GM12873 (cell line): ENCODE results near the gene KAT8.
A peak's percentile ranks its signal among the peaks of the same experiment; 100 is the strongest.

ENCODE experiments used
- CTCF ChIP-seq: IDR thresholded peaks from 2 replicates; pipeline ENCODE4 v1.5.1; 2012; ENCODE audit warnings: low read depth, mild to moderate bottlenecking, moderate library complexity, low read length, control low read depth; ENCODE audit not compliant: insufficient read depth; ENCODE audit errors: missing control alignments

The KAT8 gene

GRCh38 chr16:31105677-31106213 is 11.7 kb upstream of the KAT8 start:
- peak; percentile 82 for TF ChIP-seq CTCF

DNA sequence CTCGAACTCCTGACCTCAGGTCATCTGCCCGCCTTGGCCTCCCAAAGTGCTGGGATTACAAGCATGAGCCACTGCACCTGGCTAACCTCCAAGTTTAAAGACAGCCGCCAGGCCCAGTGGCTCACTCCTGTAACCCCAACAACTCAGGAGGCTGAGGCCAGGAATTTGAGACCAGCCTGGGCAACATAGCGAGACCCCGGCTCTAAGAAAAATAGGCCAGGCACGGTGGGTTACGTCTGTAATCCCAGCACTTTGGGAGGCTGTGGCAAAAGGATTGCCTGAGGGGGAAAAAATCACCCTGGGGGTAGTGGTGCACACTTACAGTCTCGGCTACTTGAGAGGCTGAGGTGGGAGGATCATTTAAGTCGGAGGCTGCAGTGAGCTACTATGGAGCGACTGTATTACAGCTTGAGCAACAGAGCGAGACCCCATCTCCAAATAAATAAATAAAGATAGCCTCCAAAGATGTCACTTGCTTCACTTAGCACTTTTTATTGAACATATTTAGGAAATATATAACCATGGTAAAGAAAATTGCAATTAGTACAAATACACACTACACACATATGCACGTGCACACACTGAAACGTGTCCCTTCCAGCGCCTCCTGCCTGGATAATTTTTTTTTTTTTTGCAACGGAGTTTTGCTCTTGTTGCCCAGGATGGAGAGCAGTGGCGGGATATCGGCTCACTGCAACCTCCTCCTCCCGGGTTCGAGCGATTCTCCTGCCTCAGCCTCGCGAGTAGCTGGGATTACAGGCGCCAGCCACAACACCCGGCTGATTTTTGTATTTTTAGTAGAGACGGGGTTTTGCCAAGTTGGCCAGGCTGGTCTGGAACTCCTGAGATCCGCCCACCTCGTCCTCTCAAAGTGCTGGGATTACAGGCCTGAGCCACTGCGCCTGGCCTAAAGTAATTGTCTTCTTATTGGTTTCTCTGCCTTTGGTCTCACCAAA is 10.7 kb upstream of the KAT8 start:
- TF ChIP-seq CTCF: no peak

DNA sequence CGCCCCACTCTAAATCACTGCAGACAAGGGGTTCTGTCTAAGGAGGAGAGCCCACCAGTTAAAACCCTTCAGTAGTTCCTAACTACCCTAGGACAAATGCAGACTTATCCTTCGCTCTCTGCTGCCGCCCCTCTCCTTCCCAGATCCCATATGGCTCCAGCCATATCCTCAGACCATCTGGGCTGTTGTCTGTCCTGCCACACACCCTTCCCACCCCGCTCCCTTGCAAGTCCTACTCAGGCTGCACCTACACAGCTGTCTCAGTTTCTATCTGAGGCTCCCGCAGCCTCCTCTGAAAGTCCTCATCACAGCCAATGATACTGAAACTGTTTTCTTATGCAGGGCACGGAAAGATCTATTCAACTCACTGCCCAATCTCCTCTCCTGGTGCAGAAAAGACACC is 10.0 kb upstream of the KAT8 start:
- no peak for TF ChIP-seq CTCF

DNA sequence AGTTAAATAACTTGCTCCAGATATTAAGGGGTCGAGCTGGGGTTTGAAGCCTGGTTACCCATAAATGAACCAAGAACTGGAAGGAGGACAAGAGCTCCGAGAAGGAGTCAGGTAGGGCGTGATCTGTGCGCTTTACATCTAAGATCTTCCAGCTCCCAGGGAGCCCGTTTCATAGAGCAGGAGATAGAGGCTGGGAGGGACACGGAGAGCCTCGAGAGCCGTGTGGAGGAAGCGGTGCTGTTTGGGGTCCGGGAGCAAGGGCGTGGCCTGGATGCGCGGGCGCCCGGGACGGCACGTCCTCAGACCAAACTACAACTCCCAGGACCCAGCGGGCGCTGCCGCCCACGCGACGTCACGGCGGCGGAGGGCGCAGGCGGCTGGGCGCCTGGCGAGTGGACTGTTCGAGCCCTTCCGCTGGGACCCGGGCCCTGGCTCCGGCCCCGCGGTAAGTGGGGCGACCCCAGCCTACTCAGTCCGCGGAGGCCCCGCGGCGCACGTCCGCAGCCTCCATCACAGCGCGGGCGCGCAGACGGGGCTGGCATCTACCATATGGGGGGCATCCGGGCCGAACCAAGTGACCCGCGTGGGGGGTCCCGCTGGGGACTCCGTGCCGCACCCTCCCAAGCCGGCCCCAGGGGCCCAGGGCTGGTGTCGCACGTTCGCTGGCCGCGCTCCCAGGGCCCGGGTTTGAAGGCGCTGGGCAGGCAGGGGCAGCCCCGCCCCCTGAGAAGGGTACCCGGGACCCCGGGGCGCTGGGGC is 9.2 kb upstream of the KAT8 start, which contains the start of gene BCKDK:
Gene BCKDK (plus strand): TSS at position 352 of the 759 bp plus-strand sequence. CDS start 838 bp downstream, outside the sequence.
- no peak for TF ChIP-seq CTCF

DNA sequence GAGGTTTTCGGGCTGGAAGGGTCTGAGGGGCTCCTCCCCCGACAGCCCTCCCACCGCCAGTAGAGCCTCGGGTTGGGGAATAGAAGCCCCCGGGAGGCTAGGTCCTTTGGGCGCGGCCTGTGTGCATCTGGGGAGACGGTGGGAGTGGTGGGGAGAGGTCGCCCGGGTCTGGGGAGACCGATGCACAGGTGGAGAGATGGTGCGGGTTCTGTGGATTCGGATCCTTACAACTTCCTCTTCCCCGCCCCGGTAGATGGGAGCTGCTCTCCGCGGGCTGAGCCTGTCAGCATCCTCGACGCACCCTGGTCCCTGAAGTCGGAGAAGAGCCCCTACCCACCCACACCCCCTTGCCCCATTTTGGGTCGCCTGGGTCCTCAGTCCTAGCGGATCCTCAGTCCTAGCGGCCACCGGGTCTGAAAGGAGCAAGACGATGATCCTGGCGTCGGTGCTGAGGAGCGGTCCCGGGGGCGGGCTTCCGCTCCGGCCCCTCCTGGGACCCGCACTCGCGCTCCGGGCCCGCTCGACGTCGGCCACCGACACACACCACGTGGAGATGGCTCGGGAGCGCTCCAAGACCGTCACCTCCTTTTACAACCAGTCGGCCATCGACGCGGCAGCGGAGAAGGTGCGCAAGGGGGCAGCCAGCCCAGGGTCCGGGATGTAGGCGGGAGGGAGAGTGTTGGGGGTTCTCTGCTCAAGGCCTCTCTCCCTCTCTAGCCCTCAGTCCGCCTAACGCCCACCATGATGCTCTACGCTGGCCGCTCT is 8.5 kb upstream of the KAT8 start:
- TF ChIP-seq CTCF: no peak

- TF ChIP-seq CTCF: no peak
Measured at GRCh38 chr16:31109622-31110021, 7.8 kb upstream of the KAT8 start.
